WI38 (cell line): ENCODE results near the gene KCNK10.

ENCODE experiments used
- H3K4me3 ChIP-seq: 2 replicates; pipeline ENCODE4 v1.5.1; 2011; ENCODE audit warnings: low read depth, mild to moderate bottlenecking, control low read depth, low read length
- CTCF ChIP-seq: IDR thresholded peaks from 2 replicates; pipeline ENCODE4 v1.5.1; 2012; ENCODE audit warnings: low read depth, mild to moderate bottlenecking, control low read depth, low read length

KCNK10 gene

DNA sequence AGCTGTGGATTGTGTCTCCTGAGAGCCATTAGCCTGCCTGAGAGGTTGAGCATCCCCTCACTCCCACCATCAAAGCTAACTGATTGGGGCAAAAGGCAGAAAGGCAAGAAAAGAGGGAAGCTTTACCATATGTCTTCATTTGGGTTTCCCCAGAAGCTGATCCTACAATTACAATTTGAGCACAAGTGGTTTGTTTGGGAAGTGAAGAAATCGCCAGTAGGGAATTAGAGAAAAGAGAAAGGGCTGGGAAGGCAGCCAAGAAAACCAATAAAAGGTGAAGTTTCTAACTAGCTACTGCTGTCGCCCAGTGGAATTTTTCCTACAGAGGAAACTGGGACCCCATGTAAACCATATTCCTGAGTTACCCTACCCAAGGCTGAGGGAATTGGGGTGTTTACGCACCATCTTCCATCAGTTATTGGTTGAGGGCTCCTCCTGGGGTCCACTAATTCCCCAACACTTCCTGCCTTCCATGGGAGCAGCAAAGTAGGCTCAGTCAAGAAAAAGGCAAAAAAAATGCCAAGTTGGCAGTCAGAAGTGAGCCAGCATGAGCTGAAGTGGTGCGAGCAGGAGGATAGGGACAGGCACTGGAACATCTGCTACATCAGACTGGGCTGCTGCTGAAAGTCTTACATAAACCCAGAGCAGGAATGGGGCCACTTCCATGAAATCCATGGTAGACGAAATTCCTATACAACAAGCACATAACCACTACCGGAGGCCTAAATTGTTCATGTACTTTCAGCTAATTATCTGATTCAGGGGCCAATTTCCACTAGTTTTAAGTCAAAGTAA is 17.3 kb downstream of the KCNK10 start:
- TF ChIP-seq CTCF: no peak
- no peak overlapping the region for H3K4me3 ChIP-seq

GRCh38 chr14:88303041-88303440 is 20.0 kb downstream of the KCNK10 start:
- no peak overlapping the region for H3K4me3 ChIP-seq
- TF ChIP-seq CTCF: no peak

GRCh38 chr14:88301381-88301780 is 21.7 kb downstream of the KCNK10 start:
- no peak for TF ChIP-seq CTCF
- no peak overlapping the region for H3K4me3 ChIP-seq

- no peak overlapping the region for H3K4me3 ChIP-seq
- TF ChIP-seq CTCF: no peak
Measured at GRCh38 chr14:88300817-88301216, 22.3 kb downstream of the KCNK10 start.

- H3K4me3 ChIP-seq: no peak overlapping the region
- TF ChIP-seq CTCF: no peak
Measured at GRCh38 chr14:88299865-88300530, 23.1 kb downstream of the KCNK10 start.

- no peak for TF ChIP-seq CTCF
- H3K4me3 ChIP-seq: no peak overlapping the region
Measured at GRCh38 chr14:88297306-88297705, 25.8 kb downstream of the KCNK10 start.

DNA sequence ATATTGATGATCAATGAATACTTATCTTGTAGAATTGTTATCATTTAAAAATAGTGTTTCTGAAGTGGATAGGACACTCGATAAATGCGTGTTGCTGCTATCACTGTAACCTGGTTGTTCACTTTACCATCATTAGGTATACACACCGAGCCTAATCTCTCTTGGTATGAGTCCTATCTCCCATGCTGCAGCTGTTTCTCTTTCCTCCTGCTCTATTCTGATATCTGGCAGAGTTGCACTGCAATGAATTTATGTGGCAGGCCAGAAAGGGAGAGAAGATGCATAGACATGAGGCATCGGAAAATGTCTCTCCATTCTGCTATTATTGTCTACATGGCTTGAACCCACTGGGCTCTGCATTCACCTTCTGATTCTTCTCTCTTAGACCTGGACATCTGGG is 26.7 kb downstream of the KCNK10 start:
- no peak for TF ChIP-seq CTCF
- no peak overlapping the region for H3K4me3 ChIP-seq
